HepG2 (cell line): ENCODE measurements around the gene MVP. TPM values are rescaled to one million over a fixed set of nuclear protein-coding genes. Genes with fewer than 3 reads are reported as not detected.

Source experiments
- ASH2L ChIP-seq: fragments of 300-600, 200-600 bp; sonication (generic); IDR thresholded peaks from 2 replicates; pipeline ENCODE4 v1.7.0; 2017; ENCODE audit warnings: low read depth, mild to moderate bottlenecking, moderate library complexity, mixed read lengths, low read length; ENCODE audit not compliant: insufficient read length
- ERF ChIP-seq: IDR thresholded peaks from 2 replicates; pipeline ENCODE4 v1.6.1; 2018; ENCODE audit warnings: missing biosample characterization, missing genetic modification reagents
- FOXM1 ChIP-seq: sonication (generic); formaldehyde crosslinking; IDR thresholded peaks from 2 replicates; pipeline ENCODE4 v1.5.0; 2020; ENCODE audit warnings: missing genetic modification reagents
- FOXP4 ChIP-seq: sonication (generic); formaldehyde crosslinking; IDR thresholded peaks from 2 replicates; pipeline ENCODE4 v1.4.0; 2020; ENCODE audit warnings: missing genetic modification reagents
- HMGXB4 ChIP-seq, 2 experiments: sonication (generic) in 1 of 2; formaldehyde crosslinking in 1 of 2; IDR thresholded peaks; 2 replicates each; pipeline versions ENCODE4 v1.4.0 to v1.6.1; 2018 to 2020; ENCODE audit warnings: missing genetic modification reagents in 2 of 2, borderline replicate concordance in 1 of 2, low read depth in 1 of 2, mild to moderate bottlenecking in 1 of 2, missing biosample characterization in 1 of 2
- LBX2 ChIP-seq: sonication (generic); formaldehyde crosslinking; IDR thresholded peaks from 2 replicates; pipeline ENCODE4 v1.5.0; 2020; ENCODE audit warnings: missing genetic modification reagents, mild to moderate bottlenecking, borderline replicate concordance
- PAX8 ChIP-seq: sonication (generic); formaldehyde crosslinking; IDR thresholded peaks from 2 replicates; pipeline ENCODE4 v1.8.0; 2022; ENCODE audit warnings: mild to moderate bottlenecking, missing genetic modification reagents, borderline replicate concordance
- SNAI1 ChIP-seq: sonication (generic); formaldehyde crosslinking; IDR thresholded peaks from 2 replicates; pipeline ENCODE4 v1.5.0; 2020; ENCODE audit warnings: mild to moderate bottlenecking, missing genetic modification reagents, borderline replicate concordance
- SOX13 ChIP-seq, 3 experiments: fragments of 450-650 bp in 1 of 3; sonication (generic) in 1 of 3; formaldehyde crosslinking in 1 of 3; IDR thresholded peaks in 2 of 3; conservative IDR thresholded peaks in 1 of 3; 2 replicates each; pipeline versions ENCODE4 v1.5.0 to v1.6.1; 2016 to 2020; ENCODE audit warnings: antibody characterized with exemption in 1 of 3, mild to moderate bottlenecking in 1 of 3, missing compliant biosample characterization in 1 of 3, missing genetic modification reagents in 1 of 3, moderate library complexity in 1 of 3
- SP4 ChIP-seq: sonication (generic); formaldehyde crosslinking; IDR thresholded peaks from 2 replicates; pipeline ENCODE4 v1.8.1; 2023; ENCODE audit warnings: mild to moderate bottlenecking, missing genetic modification reagents
- TMF1 ChIP-seq: sonication (generic); formaldehyde crosslinking; IDR thresholded peaks from 2 replicates; pipeline ENCODE4 v1.8.1; 2022; ENCODE audit warnings: low read depth, missing genetic modification reagents
- WIZ ChIP-seq: sonication (generic); formaldehyde crosslinking; IDR thresholded peaks from 2 replicates; pipeline ENCODE4 v1.5.1; 2020; ENCODE audit warnings: mild to moderate bottlenecking, missing genetic modification reagents
- ZBTB33 ChIP-seq: sonication (generic); formaldehyde crosslinking; IDR thresholded peaks from 2 replicates; pipeline ENCODE4 v1.4.0; 2020; ENCODE audit warnings: missing genetic modification reagents
- ZC3H13 ChIP-seq: sonication (generic); formaldehyde crosslinking; IDR thresholded peaks from 2 replicates; pipeline ENCODE4 v1.8.1; 2023; ENCODE audit warnings: mild to moderate bottlenecking, missing genetic modification reagents, moderate library complexity
- ZNF143 ChIP-seq: sonication (generic); formaldehyde crosslinking; IDR thresholded peaks from 2 replicates; pipeline ENCODE4 v1.4.0; 2020; ENCODE audit warnings: missing genetic modification reagents
- ZNF263 ChIP-seq: sonication (generic); formaldehyde crosslinking; IDR thresholded peaks from 2 replicates; pipeline ENCODE4 v1.4.0; 2020; ENCODE audit warnings: missing genetic modification reagents
- ZNF350 ChIP-seq: sonication (generic); formaldehyde crosslinking; IDR thresholded peaks from 2 replicates; pipeline ENCODE4 v1.4.0; 2020; ENCODE audit warnings: mild to moderate bottlenecking, low read depth, missing genetic modification reagents, borderline replicate concordance
- ZNF414 ChIP-seq: sonication (generic); formaldehyde crosslinking; IDR thresholded peaks from 2 replicates; pipeline ENCODE4 v1.5.0; 2020; ENCODE audit warnings: missing genetic modification reagents
- ZNF510 ChIP-seq: sonication (generic); formaldehyde crosslinking; IDR thresholded peaks from 2 replicates; pipeline ENCODE4 v1.4.0; 2020; ENCODE audit warnings: low read depth, mild to moderate bottlenecking, missing genetic modification reagents
- ZNF556 ChIP-seq: sonication (generic); formaldehyde crosslinking; IDR thresholded peaks from 2 replicates; pipeline ENCODE4 v1.4.0; 2020; ENCODE audit warnings: mild to moderate bottlenecking, missing genetic modification reagents, borderline replicate concordance
- ZNF713 ChIP-seq: sonication (generic); formaldehyde crosslinking; IDR thresholded peaks from 2 replicates; pipeline ENCODE4 v1.4.0; 2020; ENCODE audit warnings: mild to moderate bottlenecking, missing genetic modification reagents
- polyA plus RNA-seq, 8 experiments: library from polyadenylated mRNA; depleted of rRNA in 3 of 8; stranded (reverse) in 7 of 8; unstranded in 1 of 8; fragments of >200 nt; fragmentation: Illumina TruSeq in 4 of 8; extraction: Trizol in 4 of 8; gene quantifications; 2 replicates each; pipeline versions ENCODE4 v1.2.1 to v1.2.3, GENCODE V29; 2011 to 2016; ENCODE audit warnings: low read depth in 4 of 8, missing spikeins in 1 of 8, mixed read lengths in 1 of 8; ENCODE audit not compliant: insufficient read depth in 1 of 8
- total RNA-seq, 5 experiments: library from RNA; depleted of rRNA; stranded (reverse); fragments of >200 nt; fragmentation: Illumina TruSeq; extraction: Trizol; gene quantifications; 2 replicates each; pipeline ENCODE4 v1.2.3, GENCODE V29; 2016; ENCODE audit warnings: low read depth in 1 of 5

Gene MVP
- total and polyA plus RNA-seq, 2 of the 13 experiments (the other 11 are each of a cell fraction or from before 2014, with no cell fraction given) = 22.9 to 43.5 TPM

- TF ChIP-seq WIZ (CRISPR knock-in tag) (peak; percentile 53; the same call in 1 of the 2 replicates), FOXP4 (CRISPR knock-in tag) (no peak), TMF1 (no peak), ZBTB33 (CRISPR knock-in tag) (0 out of 2 replicates have a peak, but pooled peaks have one; percentile 4), ZNF263 (CRISPR knock-in tag) (peak; percentile 71), ASH2L (peak; percentile 10), SNAI1 (CRISPR knock-in tag) (peak; percentile 90), ZNF414 (CRISPR knock-in tag) (no peak), HMGXB4 (CRISPR knock-in tag; IDR thresholded peaks at IDR 0.05; ENCODE audit: borderline replicate concordance in 1 of 2, low read depth in 1 of 2) (peak in 1 of 2 experiments; percentile 19; a peak in 1 of 4 replicates), ZC3H13 (CRISPR knock-in tag) (peak; percentile 94), SP4 (CRISPR knock-in tag) (no peak), ZNF350 (CRISPR knock-in tag) (peak; percentile 4; the same call in 1 of the 2 replicates), SOX13 (IDR thresholded peaks at IDR 0.05) (no peak), SOX13 (CRISPR knock-in tag; conservative IDR thresholded peaks at IDR 0.05 in 1 of 2, IDR thresholded peaks at IDR 0.05 in 1 of 2) (no peak), ZNF510 (CRISPR knock-in tag) (0 out of 2 replicates have a peak, but pooled peaks have one; percentile 56), ZNF143 (no peak), ZNF713 (0 out of 2 replicates have a peak, but pooled peaks have one; percentile 25), LBX2 (CRISPR knock-in tag) (0 out of 2 replicates have a peak, but pooled peaks have one; percentile 54), PAX8 (CRISPR knock-in tag) (no peak; the same call in none of the 2 replicates), FOXM1 (CRISPR knock-in tag) (no peak), ERF (no peak), ZNF556 (CRISPR knock-in tag) (0 out of 2 replicates have a peak, but pooled peaks have one; percentile 14)
These were observed 3.4 kb upstream of the MVP start (continued) for GRCh38 chr16:29816694-29817441.
